ENCODE data around the gene GPR89B. TPM values are rescaled to one million over a fixed set of nuclear protein-coding genes. Genes with fewer than 3 reads are reported as not detected.

Gene GPR89B
- total RNA-seq, 1 donor from 2014 or later: 22.7 TPM

GRCh38 chr1:147892216-147892615 lies 36.0 kb upstream of the GPR89B start:
- no peak overlapping the region for H3K4me3 Mint-ChIP-seq (ENCODE audit: low read depth)
- H3K27ac Mint-ChIP-seq: no peak overlapping the region
- H3K36me3 Mint-ChIP-seq (ENCODE audit: insufficient read depth): no peaks in the 10 kb centered on the region
- H3K4me1 Mint-ChIP-seq (ENCODE audit: low read depth): peaks cover 1% of the 10 kb centered on the region
- H3K9me3 Mint-ChIP-seq (ENCODE audit: low read depth): no peaks in the 10 kb centered on the region
- TF ChIP-seq CTCF (IDR thresholded peaks at IDR 0.05; ENCODE audit: unreplicated experiment): no peak
- no peak for DNase-seq (ENCODE audit: low spot score, unreplicated experiment)
- H3K27me3 Mint-ChIP-seq: peaks cover 29% of the 10 kb centered on the region

GRCh38 chr1:147892731-147893214 lies 35.4 kb upstream of the GPR89B start:
- DNase-seq (ENCODE audit: low spot score, unreplicated experiment): no peak
- H3K9me3 Mint-ChIP-seq (ENCODE audit: low read depth): no peaks in the 10 kb centered on the region
- H3K36me3 Mint-ChIP-seq (ENCODE audit: insufficient read depth): no peaks in the 10 kb centered on the region
- H3K27ac Mint-ChIP-seq: no peak overlapping the region
- peak; percentile 98 for TF ChIP-seq CTCF (IDR thresholded peaks at IDR 0.05; ENCODE audit: unreplicated experiment)
- peaks cover 29% of the 10 kb centered on the region for H3K27me3 Mint-ChIP-seq
- H3K4me1 Mint-ChIP-seq (ENCODE audit: low read depth): peaks cover 1% of the 10 kb centered on the region
- no peak overlapping the region for H3K4me3 Mint-ChIP-seq (ENCODE audit: low read depth)

GRCh38 chr1:147895123-147895522 lies 33.1 kb upstream of the GPR89B start:
- Mint-ChIP-seq H3K36me3 (ENCODE audit: insufficient read depth) (no peaks in the 10 kb centered on the region), H3K27ac (no peak overlapping the region), H3K9me3 (ENCODE audit: low read depth) (no peaks in the 10 kb centered on the region), H3K4me3 (ENCODE audit: low read depth) (no peak overlapping the region), H3K4me1 (ENCODE audit: low read depth) (peaks cover 1% of the 10 kb centered on the region), H3K27me3 (peaks cover 35% of the 10 kb centered on the region)
- no peak for DNase-seq (ENCODE audit: low spot score, unreplicated experiment)
- no peak for TF ChIP-seq CTCF (IDR thresholded peaks at IDR 0.05; ENCODE audit: unreplicated experiment)

- H3K36me3 Mint-ChIP-seq (ENCODE audit: insufficient read depth): no peaks in the 10 kb centered on the region
- H3K27ac Mint-ChIP-seq: no peak overlapping the region
- TF ChIP-seq CTCF (IDR thresholded peaks at IDR 0.05; ENCODE audit: unreplicated experiment): no peak
- no peaks in the 10 kb centered on the region for H3K9me3 Mint-ChIP-seq (ENCODE audit: low read depth)
- peaks cover 1% of the 10 kb centered on the region for H3K4me1 Mint-ChIP-seq (ENCODE audit: low read depth)
- DNase-seq (ENCODE audit: low spot score, unreplicated experiment): no peak
- no peak overlapping the region for H3K4me3 Mint-ChIP-seq (ENCODE audit: low read depth)
- H3K27me3 Mint-ChIP-seq: peaks cover 22% of the 10 kb centered on the region
These were observed 31.0 kb upstream of the GPR89B start for GRCh38 chr1:147897029-147897752.

- no peak overlapping the region for H3K27ac Mint-ChIP-seq
- no peaks in the 10 kb centered on the region for H3K36me3 Mint-ChIP-seq (ENCODE audit: insufficient read depth)
- H3K9me3 Mint-ChIP-seq (ENCODE audit: low read depth): no peaks in the 10 kb centered on the region
- H3K4me1 Mint-ChIP-seq (ENCODE audit: low read depth): no peaks in the 10 kb centered on the region
- no peak overlapping the region for H3K4me3 Mint-ChIP-seq (ENCODE audit: low read depth)
- no peak for DNase-seq (ENCODE audit: low spot score, unreplicated experiment)
- peaks cover 19% of the 10 kb centered on the region for H3K27me3 Mint-ChIP-seq
- no peak for TF ChIP-seq CTCF (IDR thresholded peaks at IDR 0.05; ENCODE audit: unreplicated experiment)
These were observed 30.4 kb upstream of the GPR89B start for GRCh38 chr1:147897789-147898188.
